HG03378 (cell line): Measurements from ENCODE around the gene ESF1.
A peak's percentile ranks its signal among the peaks of the same experiment; 100 is the strongest.

Experiments
- ATAC-seq: cut with Tn5 transposase; IDR thresholded peaks from one replicate; pipeline ENCODE4 v1.9.1; 2021; ENCODE audit warnings: mild to moderate bottlenecking, moderate library complexity; ENCODE audit not compliant: unreplicated experiment

ESF1 gene

GRCh38 chr20:13681248-13682125 is 103.2 kb downstream of the ESF1 start:
- ATAC-seq, result peak; percentile 89

- ATAC-seq, result no peak
Measured at GRCh38 chr20:13678944-13679343, 105.8 kb downstream of the ESF1 start.

- no peak for ATAC-seq
Measured at GRCh38 chr20:13677241-13677640, 107.5 kb downstream of the ESF1 start.

- ATAC-seq, result no peak
Measured at GRCh38 chr20:13676682-13677081, 108.0 kb downstream of the ESF1 start.

- no peak for ATAC-seq
Measured at GRCh38 chr20:13672690-13673089, 112.0 kb downstream of the ESF1 start.

GRCh38 chr20:13671916-13672378 is 112.8 kb downstream of the ESF1 start:
- ATAC-seq, result no peak

- ATAC-seq, result no peak
Measured at GRCh38 chr20:13671512-13671911, 113.2 kb downstream of the ESF1 start.

GRCh38 chr20:13670160-13670559 is 114.6 kb downstream of the ESF1 start:
- no peak for ATAC-seq

- ATAC-seq, result no peak
Measured at GRCh38 chr20:13665709-13666395, 118.9 kb downstream of the ESF1 start.
